HUDEP-2 (cell line): ENCODE measurements around the gene MPG.
"Not testable (repeated sequence)": the region's sequence is repeated elsewhere in the genome, so short reads cannot be mapped to it uniquely, and the experiment has no call there.

Experiments used
- DNase-seq, 76 experiments: peaks; one replicate each; lab custom pipeline; 2025; ENCODE audit not compliant: unreplicated experiment in 76 of 76; lab: John Stamatoyannopoulos, UW

The MPG gene

GRCh38 chr16:77807-78443 is at the start of gene MPG:
Gene MPG, plus strand, starts transcription at chr16:78225. Its CDS starts 85 bp downstream, at chr16:78310.
- peak in 66 of 76 experiments; percentile 10 to 81 (median 55) for DNase-seq

- not testable (repeated sequence) for DNase-seq
These were observed 47.4 kb upstream of the MPG start for GRCh38 chr16:30627-31026.

- not testable (repeated sequence) for DNase-seq
These were observed 44.7 kb upstream of the MPG start for GRCh38 chr16:33154-33876.

DNA sequence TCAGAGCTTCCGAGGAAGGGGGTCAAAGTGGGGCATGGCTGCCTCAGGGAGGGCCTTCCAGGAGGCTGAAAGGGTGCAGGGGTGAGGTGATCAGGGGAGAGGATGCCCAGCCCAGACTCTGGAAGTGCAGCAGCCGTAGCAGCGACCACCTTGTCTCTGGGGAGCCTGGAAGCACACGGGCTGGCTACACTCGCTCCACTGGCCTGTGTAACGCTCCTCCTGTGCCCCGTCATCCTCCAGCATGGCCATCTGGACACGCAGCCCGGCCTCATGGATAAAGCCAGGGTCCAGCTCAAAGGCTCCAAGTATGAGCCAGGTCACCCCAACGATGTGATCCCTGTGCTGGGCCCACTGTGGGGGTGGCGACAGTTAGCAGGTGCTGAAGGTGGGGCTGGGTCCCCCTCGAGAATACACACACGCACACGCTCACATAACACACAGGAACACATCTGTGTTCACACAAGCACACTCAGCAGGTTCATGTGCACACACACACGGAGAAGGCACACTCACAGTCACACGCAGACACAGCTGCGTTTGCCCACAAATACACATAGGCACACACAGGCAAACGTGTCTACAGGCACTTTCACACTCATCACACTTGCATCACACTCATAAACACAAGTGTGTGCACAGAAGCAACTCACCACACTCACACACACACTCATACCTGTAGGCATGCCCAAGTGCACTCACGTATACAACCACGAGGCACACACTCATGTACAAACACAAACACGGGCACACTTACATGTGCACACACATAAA is 44.0 kb upstream of the MPG start:
- no peak for DNase-seq

DNA sequence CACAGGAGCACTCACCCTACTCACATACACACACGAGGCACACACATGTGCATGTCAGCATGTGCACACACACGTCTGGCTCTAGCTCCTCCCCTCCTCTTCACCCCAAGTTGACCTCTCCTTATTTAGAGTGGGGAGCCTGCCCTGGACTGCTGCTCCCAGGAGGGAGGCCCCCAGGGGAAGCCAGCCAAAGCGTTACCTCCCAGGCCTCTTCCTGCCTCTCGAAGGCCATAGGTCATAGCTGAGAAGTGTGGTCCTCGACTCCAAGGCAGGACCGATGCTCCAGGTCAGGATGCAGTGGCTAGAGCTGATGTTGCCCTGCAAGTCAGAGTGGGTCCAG is 43.4 kb upstream of the MPG start:
- no peak for DNase-seq

DNA sequence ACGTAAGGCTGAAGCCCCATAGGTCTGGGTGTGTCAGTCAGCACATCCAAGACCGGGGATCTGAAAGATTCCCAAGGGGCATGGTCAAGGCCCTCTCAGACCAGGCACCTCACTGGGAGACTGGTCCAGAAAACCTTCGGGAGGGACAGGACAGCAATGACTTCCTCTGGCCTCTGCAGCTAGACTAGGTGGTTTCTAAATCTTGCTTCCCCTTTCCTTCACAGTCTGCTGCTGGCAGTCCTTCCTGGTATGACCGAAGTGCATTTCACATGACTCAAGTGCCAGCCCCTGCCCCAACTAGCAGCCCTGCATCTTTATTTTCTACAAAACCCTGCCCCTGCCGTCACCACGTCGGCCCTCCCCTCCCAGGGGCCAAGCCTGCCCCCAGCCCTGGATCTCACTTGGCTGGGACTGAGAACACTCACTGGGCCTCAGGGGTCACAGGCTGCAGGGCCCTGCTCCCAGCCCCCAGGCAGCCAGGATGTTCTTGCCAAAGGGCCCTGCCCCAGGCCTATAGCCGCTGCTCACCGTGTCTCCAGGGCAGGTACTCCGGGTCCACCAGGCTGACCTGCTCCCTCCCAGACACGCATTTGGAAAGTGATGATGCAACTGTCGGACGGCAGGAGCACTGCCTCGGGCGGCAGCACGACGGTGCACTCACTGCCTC is 42.9 kb upstream of the MPG start:
- DNase-seq, result no peak

- DNase-seq, result no peak
These were observed 42.2 kb upstream of the MPG start for GRCh38 chr16:35678-36305.

DNA sequence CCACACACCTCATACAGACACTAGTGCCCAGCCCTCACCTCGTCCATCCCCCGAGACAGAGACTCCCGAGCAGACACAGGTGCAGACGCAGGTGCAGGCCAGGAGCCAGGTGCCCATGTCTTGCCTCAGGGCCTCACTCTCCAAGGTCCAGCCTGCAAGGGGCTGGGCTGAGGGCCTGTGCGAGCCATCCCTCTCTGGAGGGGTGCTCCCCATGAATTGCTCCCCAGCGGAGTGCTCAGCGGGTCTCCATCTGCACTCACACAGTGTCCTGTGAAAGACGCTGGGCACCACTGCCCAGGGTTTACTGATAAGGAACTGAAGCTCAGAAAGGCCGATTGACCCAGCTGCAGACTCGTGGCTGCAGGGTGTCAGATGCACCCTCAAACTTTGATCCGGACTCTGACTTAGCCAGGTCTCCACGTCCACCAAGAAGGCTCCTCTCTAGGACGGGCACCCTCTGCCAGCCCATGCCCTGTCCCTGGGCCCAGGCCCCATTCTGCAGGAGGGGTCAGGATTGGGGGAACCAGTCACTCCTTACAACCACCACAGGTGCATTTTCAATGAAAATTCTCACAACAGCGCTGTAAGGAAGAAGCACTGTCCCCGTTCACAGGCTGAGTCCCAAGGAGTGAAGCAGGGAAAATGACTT is 41.6 kb upstream of the MPG start:
- no peak for DNase-seq

DNA sequence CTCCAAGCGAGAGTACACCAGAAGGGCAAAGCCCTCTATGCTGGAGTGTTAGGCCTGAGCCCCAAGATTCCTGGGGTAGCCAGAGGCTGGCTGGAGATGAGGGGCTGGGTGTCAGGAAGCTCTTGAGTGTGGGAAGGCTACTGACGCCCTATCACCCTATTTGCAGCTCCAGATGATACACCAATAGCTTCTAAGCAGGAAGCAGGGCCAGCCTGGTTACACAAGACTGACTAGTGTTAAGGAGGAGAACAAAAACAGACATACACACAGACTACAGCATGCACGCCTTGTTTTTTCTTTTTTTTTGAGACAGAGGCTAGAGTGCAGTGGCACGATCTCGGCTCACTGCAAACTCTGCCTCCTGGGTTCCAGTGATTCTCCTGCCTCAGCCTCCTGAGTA is 40.5 kb upstream of the MPG start:
- no peak for DNase-seq

- not testable (repeated sequence) for DNase-seq
These were observed 39.8 kb upstream of the MPG start for GRCh38 chr16:38206-38605.

- DNase-seq, result peak in 1 of 76 experiments; percentile 7
These were observed 38.8 kb upstream of the MPG start for GRCh38 chr16:38941-39892.

DNA sequence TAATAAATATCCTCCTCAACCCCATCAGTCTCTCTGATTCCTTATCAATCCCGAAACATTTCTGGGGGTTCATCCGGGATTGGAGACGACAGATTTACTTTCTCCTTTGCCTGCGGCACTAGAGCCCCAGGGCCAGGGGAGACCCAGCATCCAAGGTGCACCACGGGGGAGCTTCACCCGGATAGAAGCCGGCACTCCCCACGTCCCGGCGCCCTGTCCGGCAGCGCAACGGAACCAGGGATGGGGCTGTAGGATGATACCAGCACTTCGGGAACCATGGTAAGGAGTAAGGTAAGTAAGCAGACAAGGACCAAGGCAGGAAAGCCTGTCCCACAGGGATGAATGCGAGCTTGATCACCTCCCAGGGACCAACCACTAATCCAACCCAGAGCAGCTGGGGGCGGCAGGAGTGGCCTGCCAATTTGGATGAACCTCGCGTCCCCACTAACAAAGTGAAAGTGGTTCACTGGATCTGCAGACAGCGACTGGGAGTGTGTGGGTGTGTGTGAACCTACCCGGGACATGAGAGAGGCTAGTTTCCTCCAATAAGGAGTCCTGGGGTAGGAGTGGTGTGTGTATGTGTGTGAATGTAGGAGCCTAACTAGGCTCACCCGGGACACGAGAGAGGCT is 36.5 kb upstream of the MPG start:
- DNase-seq, result no peak

DNA sequence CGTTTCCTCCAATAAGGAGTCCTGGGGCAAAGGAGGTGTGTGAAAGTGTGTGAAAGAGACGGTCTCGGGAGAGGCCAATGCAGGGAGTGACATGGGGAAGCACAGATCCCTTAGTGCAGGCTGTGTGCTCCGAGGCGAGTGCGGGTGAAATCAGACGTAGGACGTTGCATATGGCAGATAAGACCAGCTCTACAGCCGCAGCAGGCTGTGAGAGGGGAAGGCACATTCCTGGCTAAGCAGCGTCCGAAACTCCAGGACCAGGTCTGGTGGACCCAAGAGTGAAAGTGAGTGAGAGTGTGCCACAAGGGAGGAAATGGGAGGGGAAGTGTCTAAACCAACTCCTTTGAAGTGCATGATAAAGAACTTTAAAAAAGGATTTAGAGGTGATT is 36.0 kb upstream of the MPG start:
- no peak for DNase-seq

GRCh38 chr16:42691-43090 is 35.3 kb upstream of the MPG start:
- no peak for DNase-seq

DNA sequence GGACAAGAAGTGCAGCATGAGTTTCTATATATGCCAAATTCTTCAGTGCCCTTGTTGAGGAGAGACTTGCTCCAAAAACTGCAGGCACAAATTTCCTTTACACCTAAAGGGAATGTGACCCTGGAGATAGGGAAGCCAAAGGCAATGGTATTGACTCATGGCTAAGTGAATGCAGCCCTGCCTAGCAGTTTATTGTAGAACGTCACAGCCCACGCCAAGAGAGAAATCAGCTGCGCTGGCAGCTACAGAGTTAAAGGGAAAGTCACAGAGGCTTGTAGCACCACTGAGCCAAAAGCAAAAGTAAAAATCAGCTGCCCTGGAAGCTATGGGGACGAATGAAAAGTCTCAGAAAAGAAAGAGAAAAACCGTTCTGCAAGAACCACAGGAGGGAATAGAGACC is 34.7 kb upstream of the MPG start:
- DNase-seq, result no peak

GRCh38 chr16:44655-45054 is 33.4 kb upstream of the MPG start:
- no peak for DNase-seq

GRCh38 chr16:45454-45853 is 32.6 kb upstream of the MPG start:
- no peak for DNase-seq

DNA sequence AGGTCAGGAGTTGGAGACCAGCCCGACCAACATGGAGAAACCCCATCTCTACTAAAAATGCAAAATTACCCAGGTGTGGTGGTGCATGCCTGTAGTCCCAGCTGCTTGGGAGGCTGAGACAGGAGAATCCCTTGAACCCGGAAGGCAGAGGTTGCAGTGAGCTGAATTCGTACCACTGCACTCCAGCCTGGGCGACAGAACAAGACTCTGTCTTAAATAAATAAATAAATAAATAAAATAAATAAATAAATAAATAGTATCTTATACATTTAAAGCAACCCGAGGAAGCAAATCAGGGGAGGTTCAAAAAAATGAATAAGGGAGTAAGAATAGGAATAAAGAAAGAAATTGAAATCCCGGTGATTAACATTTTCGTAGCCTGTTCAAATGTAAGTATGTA is 31.5 kb upstream of the MPG start:
- not testable (repeated sequence) for DNase-seq

- DNase-seq, result no peak
These were observed 30.8 kb upstream of the MPG start for GRCh38 chr16:47234-47633.
